Measurements from ENCODE around the gene SLC4A9.

SLC4A9 gene

GRCh38 chr5:140362311-140362710 lies 2.3 kb downstream of the SLC4A9 start:
- no peak for DNase-seq (ENCODE audit: low read depth in 2 of 2)

GRCh38 chr5:140362875-140363630 lies 3.1 kb downstream of the SLC4A9 start:
- DNase-seq (ENCODE audit: low read depth in 2 of 2) = no peak

DNA sequence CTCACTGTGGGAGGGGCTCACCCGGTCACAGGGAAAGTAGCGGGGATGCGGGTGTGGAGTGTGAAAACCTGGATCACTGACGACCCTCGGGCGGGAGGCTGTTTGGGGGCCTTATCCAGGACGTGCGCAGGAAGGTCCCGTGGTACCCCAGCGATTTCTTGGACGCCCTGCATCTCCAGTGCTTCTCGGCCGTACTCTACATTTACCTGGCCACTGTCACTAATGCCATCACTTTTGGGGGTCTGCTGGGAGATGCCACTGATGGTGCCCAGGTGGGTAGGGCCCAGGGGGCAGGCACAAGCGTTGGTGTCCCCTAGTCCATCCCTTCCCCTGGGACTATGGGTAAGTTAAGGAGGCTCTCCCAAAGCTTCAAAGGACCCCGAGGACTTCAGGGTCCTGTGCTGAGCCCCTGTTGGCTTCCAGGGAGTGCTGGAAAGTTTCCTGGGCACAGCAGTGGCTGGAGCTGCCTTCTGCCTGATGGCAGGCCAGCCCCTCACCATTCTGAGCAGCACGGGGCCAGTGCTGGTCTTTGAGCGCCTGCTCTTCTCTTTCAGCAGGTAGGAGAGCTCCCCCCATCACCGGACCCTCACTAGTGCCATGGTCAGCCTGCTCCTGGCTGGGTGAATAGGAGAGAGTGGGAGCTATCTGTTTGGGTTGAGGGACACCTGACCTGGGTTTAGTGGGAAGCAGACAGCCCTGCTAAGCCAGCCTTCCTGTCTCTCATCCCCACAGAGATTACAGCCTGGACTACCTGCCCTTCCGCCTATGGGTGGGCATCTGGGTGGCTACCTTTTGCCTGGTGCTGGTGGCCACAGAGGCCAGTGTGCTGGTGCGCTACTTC lies 3.9 kb downstream of the SLC4A9 start:
- DNase-seq (ENCODE audit: low read depth in 2 of 2) = no peak

DNA sequence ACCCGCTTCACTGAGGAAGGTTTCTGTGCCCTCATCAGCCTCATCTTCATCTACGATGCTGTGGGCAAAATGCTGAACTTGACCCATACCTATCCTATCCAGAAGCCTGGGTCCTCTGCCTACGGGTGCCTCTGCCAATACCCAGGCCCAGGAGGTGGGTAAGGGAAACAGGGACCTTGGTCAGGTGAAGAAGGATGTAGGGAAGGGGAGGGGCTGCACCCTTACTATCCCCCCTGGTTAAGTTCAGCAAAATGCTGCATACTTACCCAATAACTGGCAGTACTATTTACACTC lies 4.4 kb downstream of the SLC4A9 start:
- DNase-seq (ENCODE audit: low read depth in 2 of 2) = no peak

DNA sequence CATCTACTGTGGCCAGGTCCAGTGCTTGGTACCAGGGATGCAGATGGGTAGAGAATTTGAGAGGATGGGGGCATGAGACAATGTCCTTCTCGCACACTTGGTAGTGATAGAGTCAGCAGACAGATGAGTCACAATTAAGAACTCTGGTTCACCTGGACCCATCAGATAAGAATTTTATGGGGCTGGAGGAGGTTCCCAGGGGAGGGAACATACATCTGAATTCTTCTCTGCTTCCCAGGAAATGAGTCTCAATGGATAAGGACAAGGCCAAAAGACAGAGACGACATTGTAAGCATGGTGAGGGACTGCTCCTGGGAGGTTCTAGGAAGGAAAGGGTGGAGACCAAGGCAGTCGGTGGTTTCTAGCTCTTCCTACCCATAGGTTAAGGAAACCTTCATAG lies 5.3 kb downstream of the SLC4A9 start:
- DNase-seq (ENCODE audit: low read depth in 2 of 2) = no peak

- DNase-seq (ENCODE audit: low read depth in 2 of 2) = no peak
These were observed 5.9 kb downstream of the SLC4A9 start for GRCh38 chr5:140365941-140366340.

DNA sequence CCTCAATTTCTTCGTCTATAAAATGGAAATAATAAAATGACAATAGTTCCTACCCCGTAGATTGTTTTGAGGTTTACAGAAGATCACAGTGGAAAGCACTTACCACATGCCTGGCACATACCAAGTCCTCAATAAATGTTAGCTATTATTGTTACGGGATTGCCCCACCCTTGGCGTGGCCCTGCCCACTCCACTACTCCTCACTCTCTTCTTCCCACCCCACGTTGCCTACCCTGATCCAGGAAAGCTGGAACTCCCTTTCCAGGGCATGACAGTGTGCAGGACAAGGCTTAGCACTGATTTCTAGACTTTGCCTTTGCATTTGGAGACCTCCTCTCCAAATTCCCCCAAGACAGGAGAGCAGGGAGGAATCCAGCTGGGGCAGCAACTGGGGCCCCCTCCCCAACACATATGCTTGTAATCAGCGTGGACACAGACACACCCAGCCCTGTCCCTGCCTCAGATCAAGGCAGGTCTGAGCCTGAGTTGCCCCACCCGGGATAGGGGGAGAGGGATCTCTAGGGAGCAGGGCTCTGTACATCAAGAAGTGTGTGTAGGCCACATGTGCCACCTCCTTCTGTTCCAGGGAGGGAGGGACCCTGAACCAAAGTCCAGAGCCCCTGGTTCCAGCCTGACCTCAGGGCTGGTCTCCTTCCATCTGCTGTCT lies 6.7 kb downstream of the SLC4A9 start:
- DNase-seq (ENCODE audit: low read depth in 2 of 2) = no peak

DNA sequence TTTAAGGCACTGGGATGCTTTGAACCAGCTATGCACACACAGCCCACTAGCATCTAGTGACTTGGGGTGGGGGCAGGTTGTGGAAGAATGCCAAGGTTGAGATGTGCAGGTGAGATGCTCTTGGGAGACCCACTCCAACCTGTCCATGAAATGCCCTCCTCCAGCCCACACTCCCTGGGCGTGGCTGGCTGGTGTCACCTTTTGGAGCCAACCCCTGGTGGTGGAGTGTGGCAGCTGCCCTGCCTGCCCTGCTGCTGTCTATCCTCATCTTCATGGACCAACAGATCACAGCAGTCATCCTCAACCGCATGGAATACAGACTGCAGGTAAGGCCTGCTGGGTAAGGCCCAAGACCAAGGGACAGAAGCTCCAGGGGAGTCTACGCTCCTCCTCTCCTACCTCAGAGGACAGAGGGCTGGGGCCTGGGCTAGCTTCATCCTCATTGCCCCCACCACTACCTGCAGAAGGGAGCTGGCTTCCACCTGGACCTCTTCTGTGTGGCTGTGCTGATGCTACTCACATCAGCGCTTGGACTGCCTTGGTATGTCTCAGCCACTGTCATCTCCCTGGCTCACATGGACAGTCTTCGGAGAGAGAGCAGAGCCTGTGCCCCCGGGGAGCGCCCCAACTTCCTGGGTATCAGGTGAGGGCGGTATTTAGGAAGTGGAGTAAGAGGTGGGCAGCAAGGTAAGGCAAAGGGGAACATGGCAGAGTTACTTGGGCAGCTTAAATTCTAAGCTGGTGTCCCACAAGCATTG lies 7.4 kb downstream of the SLC4A9 start:
- DNase-seq (ENCODE audit: low read depth in 2 of 2) = no peak

GRCh38 chr5:140371356-140372151 lies 11.6 kb downstream of the SLC4A9 start:
- DNase-seq (ENCODE audit: low read depth in 2 of 2) = no peak

DNA sequence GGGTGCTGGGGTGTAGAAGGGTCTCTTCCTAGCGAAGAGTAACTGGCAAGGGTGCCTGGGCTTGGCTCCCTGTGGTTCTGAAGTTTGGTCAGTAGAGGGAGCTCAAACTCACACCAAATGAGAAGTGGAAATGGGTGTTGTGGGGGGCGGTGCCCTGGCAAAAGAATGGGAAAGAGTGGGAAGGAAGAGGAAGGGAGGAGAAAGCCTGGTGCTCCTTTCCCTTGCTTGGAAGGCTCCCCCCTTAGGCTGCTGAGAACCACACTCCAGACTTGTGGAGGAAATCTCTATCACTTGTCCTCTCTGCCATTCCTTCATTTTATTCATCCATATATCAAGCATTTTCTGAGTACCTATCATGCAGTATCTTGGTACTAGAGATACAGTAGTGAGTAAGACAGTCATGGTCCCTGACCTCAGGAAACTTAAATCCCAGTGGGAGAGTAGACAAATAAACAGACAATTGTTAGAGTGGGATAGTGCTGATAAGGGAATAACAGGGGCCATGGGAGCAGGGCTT lies 13.0 kb downstream of the SLC4A9 start:
- DNase-seq (ENCODE audit: low read depth in 2 of 2) = peak; percentile 48 to 58

DNA sequence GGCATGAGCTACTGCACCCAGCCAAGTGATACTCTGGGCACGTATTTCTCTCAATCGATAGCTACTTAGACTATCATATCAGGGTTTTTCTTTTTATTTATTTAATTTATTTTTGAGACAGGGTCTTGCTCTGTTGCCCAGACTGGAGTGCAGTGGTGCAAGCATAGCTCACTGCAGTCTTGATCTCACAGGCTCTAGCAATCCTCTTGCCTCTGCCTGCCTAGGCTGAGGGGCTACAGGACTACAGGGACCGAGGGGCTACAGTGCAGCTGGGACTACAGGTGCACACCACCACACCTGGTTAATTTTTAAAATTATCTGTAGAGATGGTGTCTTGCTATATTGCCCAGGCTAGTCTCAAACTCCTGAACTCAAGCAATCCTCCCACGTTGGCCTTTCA lies 21.4 kb downstream of the SLC4A9 start:
- DNase-seq (ENCODE audit: low read depth in 2 of 2) = no peak

DNA sequence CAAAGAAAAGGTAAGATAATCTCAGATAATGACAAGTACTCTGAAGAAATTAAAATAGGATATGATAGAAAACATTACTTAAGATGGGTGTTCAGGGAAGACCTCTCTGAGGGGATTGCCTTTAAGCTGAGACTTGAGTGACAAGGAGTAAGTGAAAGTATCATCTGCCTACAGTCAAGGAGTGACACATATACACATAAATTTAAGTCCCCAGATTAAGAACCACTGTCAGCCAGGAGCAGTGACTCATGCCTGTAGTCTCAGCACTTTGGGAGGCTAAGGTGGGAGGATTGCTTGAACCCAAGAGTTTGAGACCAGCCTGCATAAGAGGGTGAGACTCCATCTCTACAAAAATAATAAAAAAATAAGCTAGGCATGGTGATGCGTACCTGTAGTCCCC lies 22.0 kb downstream of the SLC4A9 start:
- DNase-seq (ENCODE audit: low read depth in 2 of 2) = no peak

GRCh38 chr5:140382866-140383265 lies 22.9 kb downstream of the SLC4A9 start:
- no peak for DNase-seq (ENCODE audit: low read depth in 2 of 2)

DNA sequence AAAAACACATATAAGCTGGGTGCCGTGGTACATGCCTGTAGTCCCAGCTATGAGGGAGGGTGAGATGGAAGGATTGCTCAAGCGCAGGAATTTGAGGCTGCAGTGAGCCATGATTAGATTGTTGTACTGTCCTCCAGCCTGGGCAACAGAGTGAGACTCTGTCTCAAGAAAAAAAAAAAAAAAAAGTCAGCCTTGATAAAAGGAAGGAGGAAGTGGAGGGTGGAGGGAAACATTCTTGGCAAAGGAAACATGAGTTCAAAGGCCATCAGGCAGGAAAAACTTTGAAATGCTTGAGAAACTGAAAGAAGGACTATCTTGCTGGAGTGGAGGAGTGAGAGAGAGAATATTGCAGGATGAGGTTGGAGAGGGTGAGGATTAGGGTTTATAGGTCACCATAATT lies 23.3 kb downstream of the SLC4A9 start:
- no peak for DNase-seq (ENCODE audit: low read depth in 2 of 2)

DNA sequence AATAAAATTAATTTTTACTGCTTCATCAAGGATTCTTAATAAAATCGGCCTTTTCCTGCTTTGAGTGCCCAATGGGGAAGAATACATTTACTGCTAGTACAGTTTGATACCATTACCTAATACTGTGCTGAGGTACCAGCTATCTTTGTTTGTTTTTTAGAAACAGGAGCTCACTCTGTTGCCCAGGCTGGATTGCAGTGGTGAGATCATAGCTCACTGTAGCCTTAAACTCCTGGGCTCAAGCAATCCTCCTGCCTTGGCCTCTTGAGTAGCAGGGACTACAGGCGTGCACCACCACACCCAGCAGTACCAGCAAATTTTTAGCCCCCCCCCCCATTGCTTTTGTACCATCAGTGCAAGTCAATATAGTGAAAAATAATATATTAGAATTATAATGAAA lies 28.1 kb downstream of the SLC4A9 start:
- no peak for DNase-seq (ENCODE audit: low read depth in 2 of 2)

DNA sequence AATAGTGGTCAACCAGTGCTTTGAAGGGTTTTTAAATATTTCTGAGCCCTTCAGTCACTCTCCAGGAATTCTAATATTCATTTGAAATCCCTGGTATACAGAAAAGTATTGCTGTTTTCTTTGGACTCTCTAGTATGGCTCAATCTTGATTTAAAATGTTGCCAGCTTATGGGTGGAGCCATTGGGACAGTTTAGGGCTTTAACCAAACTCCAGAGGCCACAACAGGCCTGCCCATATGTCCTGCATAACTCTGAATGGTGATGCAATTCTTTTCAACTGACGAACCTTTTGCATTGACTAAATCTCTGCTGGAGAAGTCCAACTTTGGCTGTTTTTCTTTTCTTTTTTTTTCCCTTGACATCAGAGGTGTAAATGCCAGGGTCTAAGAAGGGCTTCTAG lies 31.3 kb downstream of the SLC4A9 start:
- no peak for DNase-seq (ENCODE audit: low read depth in 2 of 2)

DNA sequence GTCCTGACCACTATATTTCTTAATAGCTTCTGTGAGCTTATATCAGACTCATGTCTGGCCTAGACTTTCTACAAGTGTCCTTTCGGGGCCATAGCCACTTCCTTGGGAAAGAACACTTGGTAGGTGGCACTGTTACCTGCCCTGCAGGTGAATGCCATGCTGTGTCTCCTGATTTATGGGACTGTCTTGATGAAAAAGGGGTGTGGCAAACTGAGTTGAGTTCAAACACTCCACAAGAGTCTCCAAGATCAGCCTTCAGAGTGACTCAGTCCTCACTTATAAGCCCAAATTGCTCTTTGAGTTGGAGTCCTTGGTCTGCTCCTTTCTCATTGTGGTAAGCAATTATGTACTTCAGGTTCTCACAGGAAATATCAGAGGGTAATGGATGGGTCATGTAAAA lies 31.7 kb downstream of the SLC4A9 start:
- DNase-seq (ENCODE audit: low read depth in 2 of 2) = no peak

GRCh38 chr5:140393738-140394137 lies 33.7 kb downstream of the SLC4A9 start:
- no peak for DNase-seq (ENCODE audit: low read depth in 2 of 2)

- no peak for DNase-seq (ENCODE audit: low read depth in 2 of 2)
These were observed 38.4 kb downstream of the SLC4A9 start for GRCh38 chr5:140398379-140398811.

DNA sequence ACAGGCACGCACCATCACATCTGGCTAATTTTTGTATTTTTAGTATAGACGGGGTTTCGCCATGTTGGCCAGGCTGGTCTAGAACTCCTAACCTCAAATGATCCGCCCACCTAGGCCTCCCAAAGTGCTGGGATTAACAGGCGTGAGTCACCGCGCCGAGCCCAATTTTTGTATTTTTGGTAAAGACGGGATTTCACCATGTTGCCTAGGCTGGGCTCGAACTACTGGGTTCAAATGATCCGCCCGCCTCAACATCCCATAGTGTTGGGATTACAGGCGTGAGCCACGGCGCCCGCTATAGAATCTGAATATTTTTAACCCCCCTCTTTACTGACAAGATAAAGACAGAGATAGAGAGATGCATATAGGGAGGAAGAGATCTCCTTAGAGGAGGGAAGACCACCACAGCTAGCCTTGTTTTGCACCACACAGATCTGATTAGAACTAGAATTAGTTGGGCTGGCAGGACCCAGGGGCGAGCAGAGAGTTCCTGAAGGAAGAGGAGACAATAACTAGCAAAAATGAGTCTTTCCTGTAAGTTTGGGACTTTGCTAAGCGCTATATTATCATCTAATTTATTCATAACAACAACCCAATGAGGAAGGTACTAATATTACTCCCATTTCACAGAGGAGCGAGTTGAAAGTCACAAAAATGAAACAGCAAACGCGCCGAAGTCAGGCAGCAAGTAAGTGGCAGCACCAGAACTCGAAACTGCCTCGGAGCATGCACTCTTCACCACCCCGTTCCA lies 40.2 kb downstream of the SLC4A9 start:
- DNase-seq (ENCODE audit: low read depth in 2 of 2) = no peak
